A673 (cell line): ENCODE measurements around the gene GPR17. TPM values are rescaled to one million over a fixed set of nuclear protein-coding genes. Genes with fewer than 3 reads are reported as not detected.
A peak's percentile ranks its signal among the peaks of the same experiment; 100 is the strongest.

Source experiments
- BruUV-seq: library from RNA; stranded (reverse); fragments of 400-500 nt; replicated peaks from 2 replicates; lab custom pipeline; 2021; lab: Mats Ljungman, UMichigan
- CTCF ChIA-PET: fragments of 300-600 bp; sonication (Branson Sonifier 250); formaldehyde crosslinking; loops from one replicate; lab custom pipeline; 2022; ENCODE audit warnings: antibody characterized with exemption; lab: Charles Lee
- POLR2A ChIA-PET: fragments of 300-600 bp; sonication (Branson Sonifier 250); formaldehyde crosslinking; loops from one replicate; lab custom pipeline; 2022; ENCODE audit warnings: antibody characterized with exemption; ENCODE audit not compliant: low non-redundant PET; lab: Charles Lee
- DNase-seq: peaks from one replicate; pipeline ENCODE4 v3.0.0-alpha.2; 2015; ENCODE audit warnings: low spot score
- H3K27ac ChIP-seq: fragments of 200-600 bp; sonication (generic); 2 replicates; pipeline ENCODE4 v1.5.1; 2016; ENCODE audit warnings: mixed run types, low read depth, mild to moderate bottlenecking, mixed read lengths, antibody characterized with exemption, low read length; ENCODE audit not compliant: poor library complexity, severe bottlenecking
- H3K27me3 ChIP-seq: fragments of 200-600 bp; sonication (generic); replicated peaks from 2 replicates; pipeline ENCODE4 v1.6.1; 2017; ENCODE audit warnings: mixed run types, low read depth, mild to moderate bottlenecking, mixed read lengths, antibody characterized with exemption, low read length; ENCODE audit not compliant: insufficient read depth, poor library complexity
- H3K36me3 ChIP-seq: fragments of 200-600 bp; sonication (generic); 2 replicates; pipeline ENCODE4 v1.6.1; 2016; ENCODE audit warnings: mixed run types, mild to moderate bottlenecking, mixed read lengths, antibody characterized with exemption, low read length; ENCODE audit not compliant: insufficient read depth, poor library complexity, severe bottlenecking
- H3K4me1 ChIP-seq: fragments of 200-600 bp; sonication (generic); 2 replicates; pipeline ENCODE4 v1.6.1; 2017; ENCODE audit warnings: mixed run types, mild to moderate bottlenecking, mixed read lengths, antibody characterized with exemption, low read length; ENCODE audit not compliant: insufficient read depth, poor library complexity, severe bottlenecking
- H3K4me3 ChIP-seq: fragments of 200-600 bp; sonication (generic); 2 replicates; pipeline ENCODE4 v1.5.1; 2016; ENCODE audit warnings: low read depth, mixed run types, mild to moderate bottlenecking, mixed read lengths, low read length; ENCODE audit not compliant: poor library complexity, severe bottlenecking
- H3K9me3 ChIP-seq: fragments of 200-600 bp; sonication (generic); 2 replicates; pipeline ENCODE4 v1.6.1; 2016; ENCODE audit warnings: mixed run types, low read depth, mild to moderate bottlenecking, mixed read lengths, antibody characterized with exemption, low read length; ENCODE audit not compliant: poor library complexity, severe bottlenecking
- CTCF ChIP-seq: fragments of 300-800, 200-600 bp; sonication (generic); conservative IDR thresholded peaks from 2 replicates; pipeline ENCODE4 v1.5.1; 2017; ENCODE audit warnings: low read depth, mild to moderate bottlenecking, antibody characterized with exemption, low read length, moderate library complexity, mixed read lengths
- EZH2 ChIP-seq: fragments of 200-600 bp; sonication (generic); IDR thresholded peaks from 2 replicates; pipeline ENCODE4 v1.6.1; 2017; ENCODE audit warnings: borderline replicate concordance, low read depth, mild to moderate bottlenecking, mixed read lengths, antibody characterized with exemption, low read length; ENCODE audit not compliant: poor library complexity, severe bottlenecking
- intact Hi-C: fragments of 100-400 bp; cut with micrococcal nuclease; formaldehyde crosslinking; loops from one replicate; pipeline ENCODE4 v1.10.0; 2022; ENCODE audit not compliant: unreplicated experiment
- total RNA-seq: library from RNA; stranded (reverse); gene quantifications from 2 replicates; pipeline ENCODE4 v1.2.3, GENCODE V29; 2021

The GPR17 gene
- total RNA-seq, 1 experiment from 2014 or later: 0.45 TPM

DNA sequence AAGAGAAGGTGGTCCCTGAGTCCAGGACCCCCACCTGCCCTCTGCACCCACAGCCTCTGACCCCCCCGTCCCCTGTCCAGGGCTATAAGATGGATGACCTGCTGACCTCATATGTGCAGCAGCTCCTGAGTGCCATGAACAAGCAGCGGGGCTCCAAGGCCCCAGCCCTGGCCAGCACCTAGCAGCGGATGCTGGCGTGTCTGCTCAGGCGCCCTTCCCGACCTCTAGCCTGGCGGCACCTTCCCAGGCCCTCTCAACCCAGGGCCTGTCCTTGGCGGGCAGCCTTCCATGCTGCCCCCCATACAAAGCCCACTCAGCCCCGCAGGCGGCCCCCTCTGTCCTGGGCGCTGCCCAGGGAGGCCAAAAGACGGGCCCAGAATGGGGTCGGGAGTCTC lies 8.7 kb upstream of the GPR17 start:
- H3K4me1 ChIP-seq: peaks cover 15% of the 10 kb centered on the region
- H3K36me3 ChIP-seq: no peaks in the 10 kb centered on the region
- no peak for DNase-seq
- CTCF ChIA-PET: interaction anchor here (0.6 to 0.9 kb wide), 2 partner anchors 46 to 287 kb away, joined by 3 to 18 read pairs; no protein-coding TSS in a partner anchor
- H3K9me3 ChIP-seq: no peaks in the 10 kb centered on the region
- peak overlapping the region; percentile 77 for H3K27ac ChIP-seq
- intact Hi-C loops: no loop called here
- POLR2A ChIA-PET: no interaction called here
- H3K27me3 ChIP-seq: no peaks in the 10 kb centered on the region
- no peak for TF ChIP-seq CTCF
- no peak for TF ChIP-seq EZH2
- BruUV-seq: TSS peak; percentile 44
- H3K4me3 ChIP-seq: no peak overlapping the region

DNA sequence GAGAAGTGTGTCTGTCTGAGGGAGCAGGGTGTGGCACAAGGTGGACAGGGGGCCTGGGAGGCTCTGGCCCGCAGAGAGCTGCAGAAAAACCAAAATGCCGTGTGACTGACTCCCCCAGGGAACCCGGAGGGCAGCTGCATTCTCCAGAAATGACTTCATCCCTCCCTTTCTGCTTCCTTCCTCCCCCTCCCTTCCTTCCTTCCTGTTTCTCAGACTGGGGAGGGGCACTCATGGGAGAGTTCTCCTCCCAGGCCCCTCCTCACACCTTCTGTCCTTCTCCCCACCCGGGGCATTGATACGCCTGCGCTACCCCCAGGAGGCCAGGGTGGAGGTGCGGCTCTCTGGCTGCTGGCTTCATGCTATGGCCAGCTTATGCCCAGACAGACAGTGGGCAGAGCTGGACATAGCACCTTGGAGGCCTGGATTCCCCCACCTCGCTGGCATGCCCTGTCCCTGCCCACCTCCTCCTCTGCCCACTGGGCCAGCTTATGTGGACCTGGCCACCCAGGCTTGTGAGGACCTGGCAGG lies 8.2 kb upstream of the GPR17 start:
- H3K36me3 ChIP-seq: no peaks in the 10 kb centered on the region
- no TSS peak for BruUV-seq
- POLR2A ChIA-PET: no interaction called here
- CTCF ChIA-PET: interaction anchor here (0.6 to 0.9 kb wide), 2 partner anchors 46 to 288 kb away, joined by 3 to 18 read pairs; no protein-coding TSS in a partner anchor
- H3K27ac ChIP-seq: peak overlapping the region; percentile 77
- no peak for TF ChIP-seq CTCF
- TF ChIP-seq EZH2: no peak
- no peaks in the 10 kb centered on the region for H3K27me3 ChIP-seq
- H3K4me3 ChIP-seq: no peak overlapping the region
- intact Hi-C loops: no loop called here
- peaks cover 15% of the 10 kb centered on the region for H3K4me1 ChIP-seq
- peak; percentile 89 for DNase-seq
- H3K9me3 ChIP-seq: no peaks in the 10 kb centered on the region

GRCh38 chr2:127638361-127639110 lies 7.4 kb upstream of the GPR17 start:
- BruUV-seq: no TSS peak
- Histone ChIP-seq H3K4me1 (peaks cover 15% of the 10 kb centered on the region), H3K4me3 (no peak overlapping the region), H3K27me3 (no peaks in the 10 kb centered on the region), H3K27ac (peak overlapping the region; percentile 77), H3K36me3 (no peaks in the 10 kb centered on the region), H3K9me3 (no peaks in the 10 kb centered on the region)
- POLR2A ChIA-PET: no interaction called here
- no peak for TF ChIP-seq EZH2
- TF ChIP-seq CTCF: no peak
- intact Hi-C loops: no loop called here
- no peak for DNase-seq
- CTCF ChIA-PET: interaction anchor here (0.6 kb wide), 1 partner anchor 610 kb away, joined by 3 read pairs; no protein-coding TSS in a partner anchor
